Kidney epithelial cell (primary cell): ENCODE results near the gene ATP8B4. TPM values are rescaled to one million over a fixed set of nuclear protein-coding genes. Genes with fewer than 3 reads are reported as not detected.

Experiments
- DNase-seq: peaks from one replicate; pipeline ENCODE4 v3.0.0-alpha.2; 2010; ENCODE audit warnings: low read depth
- H3K27me3 ChIP-seq: 2 replicates; pipeline ENCODE4 v1.6.0; 2011; ENCODE audit warnings: low read length; ENCODE audit not compliant: control insufficient read depth, insufficient read depth
- H3K36me3 ChIP-seq: 2 replicates; pipeline ENCODE4 v1.5.1; 2011; ENCODE audit warnings: low read length; ENCODE audit not compliant: control insufficient read depth, insufficient read depth
- H3K4me3 ChIP-seq: 2 replicates; pipeline ENCODE4 v1.5.1; 2011; ENCODE audit warnings: low read depth, mild to moderate bottlenecking, control low read depth, low read length
- CTCF ChIP-seq: IDR thresholded peaks from 2 replicates; pipeline ENCODE4 v1.5.1; 2011; ENCODE audit warnings: mild to moderate bottlenecking, moderate library complexity, low read length, control low read depth, inconsistent platforms; ENCODE audit not compliant: insufficient read depth, poor library complexity, severe bottlenecking
- total RNA-seq: library from RNA; depleted of rRNA; stranded (reverse); fragments of >200 nt; gene quantifications from 2 replicates; pipeline ENCODE4 v1.2.3, GENCODE V29; 2015

The ATP8B4 gene
- total RNA-seq, 1 donor from 2014 or later: 0.25 TPM

- Histone ChIP-seq H3K27me3 (no peaks in the 10 kb centered on the region), H3K36me3 (no peaks in the 10 kb centered on the region), H3K4me3 (no peak overlapping the region)
- no peak for TF ChIP-seq CTCF
- DNase-seq: no peak
These were observed 252.9 kb downstream of the ATP8B4 start for GRCh38 chr15:49865925-49866757.

GRCh38 chr15:49864251-49864650, 254.8 kb downstream of the ATP8B4 start:
- DNase-seq: no peak
- H3K27me3 ChIP-seq: no peaks in the 10 kb centered on the region
- no peaks in the 10 kb centered on the region for H3K36me3 ChIP-seq
- no peak for TF ChIP-seq CTCF
- H3K4me3 ChIP-seq: no peak overlapping the region

GRCh38 chr15:49863431-49864224, 255.4 kb downstream of the ATP8B4 start:
- no peak for DNase-seq
- H3K27me3 ChIP-seq: no peaks in the 10 kb centered on the region
- no peak for TF ChIP-seq CTCF
- no peaks in the 10 kb centered on the region for H3K36me3 ChIP-seq
- H3K4me3 ChIP-seq: no peak overlapping the region

- Histone ChIP-seq H3K27me3 (no peaks in the 10 kb centered on the region), H3K36me3 (no peaks in the 10 kb centered on the region), H3K4me3 (no peak overlapping the region)
- no peak for TF ChIP-seq CTCF
- no peak for DNase-seq
These were observed 258.9 kb downstream of the ATP8B4 start for GRCh38 chr15:49860101-49860500.

- no peak for TF ChIP-seq CTCF
- DNase-seq: no peak
- Histone ChIP-seq H3K27me3 (no peaks in the 10 kb centered on the region), H3K4me3 (no peak overlapping the region), H3K36me3 (no peaks in the 10 kb centered on the region)
These were observed 261.2 kb downstream of the ATP8B4 start for GRCh38 chr15:49857496-49858475.
